Gastrocnemius medialis (tissue), 4 donors: ENCODE measurements around the gene GRIN2A.

ENCODE experiments used
- CTCF ChIP-seq, 5 experiments: fragments of 450-650 bp in 3 of 5; fragments of 200-600 bp in 2 of 5; sonication (generic) in 2 of 5; IDR thresholded peaks in 4 of 5; conservative IDR thresholded peaks in 1 of 5; 1 replicate in 4 of 5; 2 replicates in 1 of 5; pipeline ENCODE4 v1.5.1; 2016 to 2019; ENCODE audit warnings: antibody characterized with exemption in 5 of 5, mild to moderate bottlenecking in 3 of 5, moderate library complexity in 3 of 5
- POLR2A ChIP-seq, 2 donors: fragments of 450-650 bp; IDR thresholded peaks; one replicate each; pipeline ENCODE4 v1.6.1; 2017; ENCODE audit warnings: antibody characterized with exemption in 2 of 2, mild to moderate bottlenecking in 2 of 2, moderate library complexity in 2 of 2

GRCh38 chr16:10168258-10168657, 14.0 kb downstream of the GRIN2A start:
- TF ChIP-seq CTCF (IDR thresholded peaks at IDR 0.05 in 4 of 5, conservative IDR thresholded peaks at IDR 0.05 in 1 of 5): no peak
- no peak for TF ChIP-seq POLR2A (IDR thresholded peaks at IDR 0.05)
